GM21737 (cell line): ENCODE results near the gene DRD2.
"Not testable (repeated sequence)": the region's sequence is repeated elsewhere in the genome, so short reads cannot be mapped to it uniquely, and the experiment has no call there.

Experiments
- ATAC-seq: cut with Tn5 transposase; IDR thresholded peaks from one replicate; pipeline ENCODE4 v1.9.1; 2021; ENCODE audit warnings: mild to moderate bottlenecking, moderate library complexity; ENCODE audit not compliant: unreplicated experiment

The DRD2 gene

DNA sequence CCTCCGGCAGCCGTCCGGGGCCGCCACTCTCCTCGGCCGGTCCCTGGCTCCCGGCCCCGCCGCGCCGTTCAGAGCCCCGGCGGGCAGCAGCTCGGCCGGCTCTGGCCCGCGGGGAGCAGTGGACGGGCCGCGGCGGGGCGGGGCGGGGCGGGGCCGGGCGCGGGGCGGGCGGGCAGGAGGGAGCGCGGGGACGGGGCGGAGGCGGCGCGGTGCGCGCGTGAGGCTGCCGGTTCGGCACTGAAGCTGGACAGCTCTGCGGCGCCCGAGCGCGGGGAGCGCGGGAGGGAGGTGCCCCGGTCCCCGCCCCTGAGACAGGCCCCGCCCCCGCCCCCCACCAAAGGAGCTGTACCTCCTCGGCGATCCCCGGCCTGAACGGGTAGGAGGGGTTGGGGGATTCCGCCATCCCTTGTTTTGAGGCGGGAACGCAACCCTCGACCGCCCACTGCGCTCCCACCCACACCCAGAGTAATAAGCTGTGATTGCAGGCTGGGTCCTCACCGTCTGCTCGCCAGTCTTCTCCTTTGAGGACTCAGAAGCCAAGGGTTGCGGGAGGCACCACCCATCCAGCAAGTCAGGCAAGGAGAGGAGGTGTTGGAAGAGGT lies at the start of gene DRD2:
Gene DRD2 (minus strand): TSS at position 239 of the 602 bp plus-strand sequence. CDS start 50,747 bp downstream, outside the sequence.
- ATAC-seq: no peak

DNA sequence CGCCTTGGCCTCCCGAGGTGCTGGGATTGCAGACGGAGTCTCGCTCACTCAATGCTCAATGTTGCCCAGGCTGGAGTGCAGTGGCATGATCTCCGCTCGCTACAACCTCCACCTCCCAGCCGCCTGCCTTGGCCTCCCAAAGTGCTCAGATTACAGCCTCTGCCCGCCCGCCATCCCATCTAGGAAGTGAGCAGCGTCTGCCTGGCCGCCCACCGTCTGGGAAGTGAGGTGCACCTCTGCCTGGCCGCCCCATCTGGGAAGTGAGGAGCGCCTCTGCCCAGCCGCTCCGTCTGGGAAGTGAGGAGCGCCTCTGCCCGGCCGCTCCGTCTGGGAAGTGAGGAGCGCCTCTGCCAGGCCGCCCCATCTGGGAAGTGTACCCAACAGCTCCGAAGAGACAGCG lies 48.7 kb upstream of the DRD2 start:
- not testable (repeated sequence) for ATAC-seq

DNA sequence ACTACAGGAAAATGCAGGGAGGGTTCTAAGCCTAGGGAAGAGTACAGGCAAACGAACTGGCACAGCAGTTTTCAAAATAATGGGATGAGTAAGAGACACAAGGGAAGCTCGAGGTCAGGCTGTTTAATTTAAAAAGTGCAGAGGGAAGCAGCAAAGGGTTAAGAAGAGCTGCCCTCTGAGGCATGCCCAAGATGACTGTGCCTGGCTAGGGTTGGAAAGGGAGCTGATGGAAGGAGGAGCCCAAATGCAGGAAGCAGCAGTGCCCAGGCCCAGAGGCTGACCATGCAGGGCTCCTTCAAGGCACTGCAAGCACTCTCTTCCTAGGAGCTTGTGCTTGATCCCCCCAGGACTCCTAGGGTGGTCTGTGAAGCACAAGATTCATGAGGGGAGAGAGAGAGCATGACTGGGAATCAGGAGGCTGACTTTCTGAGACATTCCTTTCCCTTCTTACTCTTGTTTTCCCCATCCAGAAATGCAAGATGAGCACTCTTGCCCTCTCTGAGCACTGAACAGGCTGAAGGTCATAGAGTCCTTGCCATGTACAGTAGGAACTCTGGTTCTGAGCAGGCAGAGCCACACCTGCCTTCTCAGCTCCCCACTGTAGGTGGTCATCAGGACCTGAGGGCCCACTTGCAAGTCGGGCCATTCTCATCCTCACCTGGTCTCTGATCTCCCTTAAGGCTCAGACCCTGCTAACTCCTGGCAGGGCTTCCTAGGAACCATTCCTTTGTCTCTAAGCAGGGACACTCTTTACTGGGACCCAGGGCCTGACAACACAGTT lies 46.7 kb upstream of the DRD2 start:
- no peak for ATAC-seq

DNA sequence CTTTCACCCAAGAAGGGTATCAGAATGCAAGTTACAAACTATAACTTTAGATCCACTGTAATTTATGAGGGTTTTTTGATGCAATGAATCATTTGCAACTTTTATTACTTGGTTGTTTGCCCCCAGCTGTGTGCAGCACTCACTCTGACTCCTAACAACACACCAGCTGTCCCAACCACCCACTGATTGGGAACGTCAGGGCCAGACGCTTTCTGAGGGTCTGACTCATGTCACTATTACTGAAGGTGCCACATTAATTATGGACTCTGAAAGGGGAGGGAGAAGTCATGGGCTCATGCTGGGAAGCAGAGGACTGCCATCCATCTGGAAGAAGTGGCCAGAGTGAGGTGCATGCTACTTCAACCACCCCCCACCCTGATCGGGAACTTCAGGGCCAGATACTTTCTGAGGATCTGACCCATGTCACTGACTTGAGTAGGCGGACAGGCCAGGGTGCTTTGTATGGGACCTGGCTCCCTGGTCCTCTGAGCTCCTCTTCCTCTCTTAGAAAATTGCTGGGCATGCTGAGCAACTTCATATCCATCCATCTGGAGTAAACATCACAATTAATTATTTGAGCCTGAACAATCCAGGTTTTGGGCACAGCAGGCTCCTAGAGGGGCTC lies 44.9 kb upstream of the DRD2 start:
- no peak for ATAC-seq

DNA sequence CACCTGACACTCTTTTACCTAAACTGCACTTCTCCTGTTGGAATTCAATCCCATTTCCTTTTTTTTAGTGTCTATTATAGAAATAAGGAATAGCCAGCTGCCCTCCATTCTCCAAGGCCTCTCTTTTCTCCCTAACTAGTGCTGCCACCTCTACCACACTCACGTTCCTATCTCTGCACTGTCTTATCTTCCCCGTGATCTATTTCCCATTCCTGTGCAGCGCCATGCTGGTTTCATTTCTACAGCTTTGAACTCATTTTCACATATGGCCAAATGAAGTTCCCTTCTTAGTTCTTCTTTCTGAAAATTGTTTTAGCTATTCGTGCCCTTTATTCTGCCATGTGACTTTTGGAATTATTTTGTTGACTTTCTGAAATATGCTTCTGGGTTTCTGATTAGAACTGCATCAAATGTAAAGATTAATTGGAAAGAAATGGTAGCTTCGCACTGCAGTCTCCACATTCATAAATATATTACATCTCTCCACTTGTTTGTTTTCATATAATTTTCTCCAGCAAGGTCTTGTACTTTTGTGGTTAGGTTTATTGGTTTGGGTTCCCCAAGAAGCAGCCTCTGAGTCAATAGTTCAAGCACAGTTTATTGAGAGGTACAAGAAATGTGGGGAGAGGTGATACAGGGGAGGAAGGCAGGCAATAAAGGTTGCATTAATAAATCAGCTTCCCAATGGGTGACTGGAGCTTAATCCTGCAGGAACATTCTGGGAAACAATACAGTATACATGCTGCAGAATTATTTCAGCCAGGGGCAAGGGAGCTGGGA lies 43.7 kb upstream of the DRD2 start:
- no peak for ATAC-seq

DNA sequence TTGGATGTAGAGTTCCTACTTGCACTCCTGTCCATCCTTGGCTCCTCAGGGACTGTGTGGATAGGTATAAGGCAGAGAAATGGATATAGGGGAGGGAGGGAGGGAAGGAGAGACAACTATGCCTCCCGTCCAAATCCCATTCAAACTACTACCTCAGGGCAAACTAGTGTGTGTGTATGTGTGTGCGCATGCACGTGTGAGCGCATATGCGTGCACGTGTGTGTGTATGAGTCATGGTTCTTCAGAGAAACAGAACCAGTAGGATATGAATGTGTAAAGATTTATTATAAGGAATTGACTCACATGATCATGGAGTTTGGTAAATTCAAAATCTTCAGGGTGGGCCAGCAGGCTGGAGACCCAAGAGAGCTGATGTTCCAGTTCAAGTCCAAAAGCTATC lies 42.2 kb upstream of the DRD2 start:
- ATAC-seq: no peak

DNA sequence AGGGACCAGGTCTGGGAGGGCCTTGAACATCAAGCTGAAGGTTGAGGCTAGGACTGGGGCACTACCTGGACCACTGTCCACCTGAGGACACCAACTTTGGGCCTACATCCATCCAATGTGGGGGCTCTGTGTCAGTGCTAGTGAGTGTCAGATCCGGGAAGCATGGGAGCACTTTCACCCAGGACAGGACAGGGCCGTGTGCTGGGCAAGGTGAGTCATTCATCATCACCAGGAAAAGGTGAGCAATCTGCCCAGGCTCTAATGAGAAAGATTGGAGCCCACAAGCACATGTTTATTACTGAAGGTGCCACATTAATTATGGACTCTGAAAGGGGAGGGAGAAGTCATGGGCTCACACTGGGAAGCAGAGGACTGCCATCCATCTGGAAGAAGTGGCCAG lies 39.7 kb upstream of the DRD2 start:
- ATAC-seq: no peak

DNA sequence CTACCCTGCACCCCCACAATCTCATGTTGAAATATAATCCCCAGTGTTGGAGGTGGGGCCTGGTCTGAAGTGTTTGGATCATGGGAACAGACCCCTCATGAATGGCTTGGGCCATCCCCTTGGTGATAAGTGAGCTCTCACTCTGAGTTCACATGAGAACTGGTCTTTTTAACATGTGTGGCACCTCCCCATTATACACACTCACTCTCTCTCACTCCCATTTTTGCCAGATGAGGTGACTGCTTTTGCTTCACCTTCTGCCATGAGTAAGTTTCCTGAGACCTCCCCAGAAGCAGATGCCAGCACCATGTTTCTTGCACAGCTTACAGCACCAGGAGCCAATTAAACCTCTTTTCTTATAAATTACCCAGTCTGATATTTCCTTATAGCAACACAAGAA lies 32.1 kb upstream of the DRD2 start:
- ATAC-seq: no peak

DNA sequence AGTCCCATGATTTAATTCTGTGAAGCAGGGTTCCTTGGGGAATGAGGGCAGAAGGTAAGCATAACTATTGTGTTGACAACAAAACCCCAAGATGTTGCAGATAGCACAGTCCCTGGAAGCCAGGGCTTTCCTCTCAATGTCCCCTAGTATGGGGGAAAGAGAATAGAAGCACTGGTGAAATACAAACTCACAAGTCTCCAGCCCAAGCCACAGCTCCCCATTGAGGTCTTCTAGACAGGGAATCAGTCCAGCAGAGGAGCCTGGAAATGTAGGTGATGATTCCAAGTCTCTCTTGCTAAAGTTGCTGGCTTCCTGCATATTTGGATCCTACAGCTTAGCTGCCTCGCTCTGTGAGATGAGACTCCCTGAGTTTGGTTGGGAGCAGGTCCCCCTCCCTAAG lies 31.7 kb upstream of the DRD2 start:
- ATAC-seq: no peak

DNA sequence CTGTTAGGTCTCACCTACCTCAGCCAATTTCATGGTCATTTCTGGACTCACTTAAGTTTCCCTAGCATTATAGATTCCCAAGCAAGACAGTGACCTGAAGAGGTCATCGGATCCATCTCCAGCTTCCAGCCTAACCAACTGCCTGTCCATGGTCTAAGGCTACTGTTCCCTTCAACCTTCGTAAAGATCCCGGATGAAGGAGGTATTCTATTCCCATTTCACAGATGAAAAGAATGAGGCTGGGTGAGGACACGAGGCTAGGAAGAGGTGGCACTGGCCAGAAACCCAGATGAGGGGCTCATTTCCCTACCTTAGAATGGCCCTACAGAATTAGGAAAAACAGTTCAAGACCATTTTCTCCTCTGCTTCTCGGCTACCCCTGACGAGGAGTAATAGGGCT lies 31.3 kb upstream of the DRD2 start:
- no peak for ATAC-seq

DNA sequence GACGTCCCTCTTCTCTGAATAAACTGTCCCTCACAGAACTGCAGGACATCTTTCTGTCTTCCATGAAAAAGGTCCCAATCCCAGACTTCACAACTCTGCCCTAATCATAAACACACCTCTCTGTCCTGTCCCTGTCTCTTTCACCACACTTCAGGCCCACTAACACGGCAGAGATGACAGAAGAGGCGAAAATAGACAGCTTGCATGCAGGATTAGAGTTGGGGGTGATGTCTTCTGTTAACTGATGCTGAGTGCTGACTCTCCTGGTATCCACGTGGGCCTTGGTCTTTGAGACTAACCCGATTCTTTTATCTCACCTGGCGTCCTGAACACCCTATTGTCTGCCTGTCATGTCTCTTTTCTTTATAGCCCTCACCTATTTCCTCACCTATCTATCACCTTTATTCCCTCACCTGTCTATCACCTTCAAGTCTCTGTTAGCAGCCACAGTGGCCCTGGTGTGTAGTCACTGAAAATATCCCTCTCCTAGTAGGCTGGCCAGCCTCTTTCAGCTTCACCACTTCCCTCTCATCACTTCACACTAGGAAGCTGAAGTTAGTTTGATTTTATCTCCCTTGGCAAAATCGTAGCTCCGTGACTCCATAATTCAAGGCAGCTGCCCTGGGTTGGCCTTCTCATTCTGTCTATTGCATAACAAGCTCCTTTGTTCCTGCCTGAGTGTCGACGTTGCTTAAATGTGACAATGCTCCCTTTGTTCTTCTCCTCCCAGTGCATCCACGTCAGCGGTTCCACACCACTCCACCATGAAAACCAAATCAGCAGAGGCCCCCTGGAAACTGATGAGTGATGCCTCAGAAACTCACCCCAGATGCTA lies 30.6 kb upstream of the DRD2 start:
- no peak for ATAC-seq

DNA sequence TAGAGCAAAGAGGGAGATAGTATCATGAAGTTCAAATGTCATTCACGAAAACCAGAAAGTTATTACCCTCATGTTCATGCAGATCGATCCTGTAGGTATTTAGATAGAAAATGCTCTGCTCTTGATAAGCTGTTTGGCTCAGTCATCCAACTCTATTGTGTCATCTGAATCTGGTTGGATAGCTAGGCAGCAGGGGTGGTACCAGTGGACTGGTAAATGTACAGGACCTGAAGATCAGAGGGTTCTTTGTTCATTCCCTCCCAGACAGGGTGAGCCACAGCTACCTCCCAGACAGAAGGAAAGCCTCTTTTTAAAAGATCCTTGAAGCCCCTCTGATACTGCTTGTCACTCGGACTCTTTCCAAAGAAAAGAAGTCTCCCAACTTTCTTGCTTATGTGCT lies 29.8 kb upstream of the DRD2 start:
- ATAC-seq: no peak

DNA sequence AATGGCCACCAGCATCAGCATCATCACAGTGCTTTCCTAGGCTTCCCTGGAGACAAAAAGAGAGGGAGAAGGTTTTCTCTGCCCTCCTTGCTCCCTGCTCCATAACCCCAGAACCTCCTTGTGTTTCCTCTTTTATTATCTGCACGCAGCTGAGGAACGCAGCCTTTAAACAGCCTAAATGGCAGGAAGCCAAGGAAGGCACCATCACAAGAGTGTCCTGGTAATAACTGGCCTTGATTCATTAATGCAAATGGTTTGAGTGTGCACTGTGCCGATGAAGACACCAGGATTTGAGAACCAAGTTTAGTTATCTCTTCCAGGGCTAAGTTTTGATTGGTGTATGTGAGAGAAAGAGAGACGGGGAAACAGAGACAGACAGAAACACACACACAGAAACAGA lies 29.4 kb upstream of the DRD2 start:
- ATAC-seq: no peak

DNA sequence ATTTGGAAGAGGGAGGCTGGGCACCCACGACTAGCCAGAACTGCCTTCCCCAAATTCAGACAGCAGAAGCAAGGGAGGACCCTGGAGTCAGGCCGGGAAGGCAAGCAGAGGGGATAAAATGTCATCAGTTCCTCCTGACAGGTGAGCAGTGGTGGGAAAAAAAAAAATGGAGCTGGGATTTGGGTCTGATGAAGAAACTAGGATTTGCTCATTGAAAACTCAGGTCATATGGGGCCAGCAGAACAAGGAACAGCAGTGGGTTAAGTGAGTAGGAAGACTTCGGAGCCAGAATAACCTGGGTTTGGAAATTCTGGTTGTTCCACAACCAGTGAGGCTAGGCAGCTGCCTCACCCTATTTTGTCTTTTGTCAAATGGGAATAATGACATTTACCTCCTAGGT lies 28.9 kb upstream of the DRD2 start:
- ATAC-seq: no peak

DNA sequence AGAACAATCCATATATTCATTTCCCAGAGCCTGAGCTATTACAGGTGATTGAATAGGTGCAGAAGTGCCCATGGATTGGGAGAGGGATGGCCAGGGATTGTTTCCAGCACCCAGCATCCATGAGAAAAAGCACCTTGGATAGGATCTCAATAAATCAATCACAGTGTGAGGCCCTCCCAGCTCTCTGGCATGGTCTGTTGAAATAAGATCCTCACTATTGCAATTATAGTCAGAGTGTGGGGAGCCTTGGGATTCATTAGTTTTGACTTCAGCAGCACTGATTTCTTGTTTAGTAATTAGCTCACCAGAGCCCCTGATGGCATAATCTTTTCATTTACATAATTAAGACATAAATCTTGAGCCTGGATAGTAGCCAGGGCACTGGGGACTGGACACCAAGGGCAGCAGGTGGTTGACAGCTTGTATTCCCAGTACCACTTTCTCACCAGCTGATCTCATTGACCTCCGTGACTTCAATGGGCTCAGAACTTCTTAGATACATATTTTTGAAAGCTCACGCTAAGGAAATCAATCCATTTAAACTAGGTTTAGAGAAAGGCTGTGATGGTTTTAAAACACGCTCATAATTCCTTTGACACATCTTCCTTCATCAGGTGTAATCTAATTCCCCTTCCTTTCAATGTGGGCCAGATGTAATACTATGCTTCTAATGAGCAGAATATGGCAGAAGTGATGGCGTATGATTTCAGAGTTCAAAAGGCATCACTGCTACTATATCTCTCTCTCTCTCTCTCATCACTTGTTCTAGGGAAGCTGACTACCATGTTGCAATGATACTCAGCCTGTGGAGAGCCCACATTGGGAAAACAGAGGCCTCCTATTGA lies 22.1 kb upstream of the DRD2 start:
- ATAC-seq: no peak

DNA sequence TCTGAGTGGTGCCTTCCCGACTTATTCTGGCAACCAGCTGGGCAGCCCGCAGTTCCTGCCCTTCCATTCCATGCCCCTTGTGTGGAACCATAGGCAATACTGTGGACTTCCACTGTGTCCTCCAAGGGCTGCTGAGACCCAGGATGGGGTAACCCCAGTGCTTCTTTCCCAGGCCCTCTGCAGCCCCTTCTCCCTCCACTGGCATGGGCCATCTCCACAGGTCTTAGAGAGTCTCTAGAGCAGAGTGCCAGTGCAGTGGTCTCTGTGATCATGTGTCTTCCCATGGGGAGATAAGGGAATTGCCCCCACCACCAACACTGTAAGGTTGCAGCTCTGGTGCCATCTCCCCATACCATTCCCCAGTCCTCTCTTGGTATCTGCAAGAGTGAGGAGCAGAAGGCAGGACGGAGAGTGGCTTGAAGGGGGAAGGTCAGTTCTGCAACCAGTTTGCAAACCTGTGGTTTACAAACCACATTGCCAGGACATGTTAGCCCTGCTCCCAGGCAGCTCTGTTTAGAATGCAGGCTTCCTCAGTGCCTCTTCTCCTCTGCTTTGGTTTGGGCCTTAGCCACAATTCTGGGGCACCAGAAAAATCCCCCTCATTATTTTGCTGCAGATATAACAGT lies 20.9 kb upstream of the DRD2 start:
- ATAC-seq: no peak

DNA sequence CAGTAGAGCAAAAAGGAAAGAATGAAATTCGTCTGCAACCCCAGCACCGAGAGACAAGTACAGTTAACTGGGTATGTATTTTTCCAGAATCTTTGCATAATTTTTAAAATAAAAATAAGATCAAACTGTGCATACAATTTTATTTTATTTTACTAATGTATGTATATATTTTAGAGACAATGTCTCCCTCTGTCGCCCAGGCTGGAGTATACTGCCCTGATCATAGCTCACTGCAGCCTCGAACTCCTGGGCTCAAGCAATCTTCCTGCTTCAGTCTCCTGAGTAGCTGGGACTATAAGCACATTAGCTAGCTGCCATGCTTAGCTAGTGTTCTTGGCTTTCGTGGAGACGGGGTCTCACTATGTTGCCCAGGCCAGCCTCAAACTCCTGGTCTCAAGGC lies 18.8 kb upstream of the DRD2 start:
- no peak for ATAC-seq

DNA sequence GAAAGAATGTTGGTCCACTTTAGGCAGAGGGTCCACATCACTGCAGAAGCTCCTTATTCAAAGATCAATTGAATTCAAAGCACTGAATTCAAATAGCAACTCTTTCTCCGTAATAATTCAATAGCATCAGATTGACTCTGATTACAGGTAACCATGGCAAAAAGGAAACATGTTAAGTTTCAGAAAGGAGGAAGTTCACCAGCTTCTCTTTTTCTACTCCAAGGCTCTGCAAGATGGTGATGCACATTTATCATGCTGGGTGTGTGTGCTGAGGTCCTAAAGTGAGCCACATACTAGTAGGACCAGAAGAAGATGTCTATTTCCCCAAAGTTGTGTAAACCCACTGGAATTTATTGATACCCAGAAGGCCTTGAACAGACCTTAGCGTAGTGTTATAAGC lies 18.0 kb upstream of the DRD2 start:
- no peak for ATAC-seq

DNA sequence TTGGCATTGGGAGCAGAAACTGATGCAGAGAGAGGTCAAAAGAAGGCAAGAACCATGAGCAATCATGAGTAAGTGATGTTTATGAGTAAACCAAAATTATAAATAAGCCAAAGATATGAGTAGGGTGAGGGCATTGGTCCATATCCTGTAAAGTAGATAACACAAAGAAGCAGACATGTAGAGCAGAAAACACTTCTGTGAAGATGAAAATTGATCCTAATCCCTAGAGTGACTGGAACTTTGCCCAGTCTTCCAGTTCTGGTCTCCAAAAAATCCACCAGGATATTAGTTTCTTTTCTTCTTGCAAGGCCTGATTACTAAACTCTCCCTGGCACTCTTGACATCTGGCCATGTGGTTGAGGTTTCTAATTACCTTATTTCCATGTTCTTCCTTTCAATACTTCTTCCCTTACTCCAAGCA lies 13.7 kb upstream of the DRD2 start:
- no peak for ATAC-seq
